A375 (cell line): ENCODE measurements around the gene FAM151B. TPM values are rescaled to one million over a fixed set of nuclear protein-coding genes. Genes with fewer than 3 reads are reported as not detected.

Source experiments
- total RNA-seq: library from RNA; depleted of rRNA; stranded (reverse); fragments of >200 nt; shearing (Covaris generic); gene quantifications from 2 replicates; pipeline ENCODE4 v1.2.3, GENCODE V29; 2014; rRNA removed

Gene FAM151B, protein sequence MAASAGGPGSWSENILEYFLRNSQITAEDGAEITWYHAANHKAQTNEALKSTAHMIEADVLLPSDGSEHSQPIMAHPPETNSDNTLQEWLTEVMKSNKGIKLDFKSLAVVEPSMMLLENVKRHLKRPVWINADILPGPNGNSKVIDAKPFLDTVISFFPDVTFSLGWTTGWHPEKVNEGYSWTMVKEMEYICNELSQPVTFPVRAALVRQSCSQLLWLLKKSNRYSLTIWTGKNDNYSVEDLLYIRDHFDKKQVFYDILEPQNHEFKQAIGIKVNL
- total RNA-seq, result 1.9 and 2.6 TPM in 2 replicates

GRCh38 chr5:80487829-80488721, at the start of gene FAM151B:
FAM151B (plus strand) TSS chr5:80488100; CDS start chr5:80488124, 24 bp downstream.

GRCh38 chr5:80569961-80570786, 82.3 kb downstream of the FAM151B start, which contains the start of gene ANKRD34B:
ANKRD34B (minus strand) TSS chr5:80570280; CDS start chr5:80560019, 10,261 bp downstream.

Other genes with a start within 250 kb of the FAM151B start
- 2.4 and 3.1 TPM in 2 replicates for gene SERINC5, start 232.1 kb upstream of the FAM151B start, total RNA-seq
- not detected in 2 replicates for gene SPZ1, start 168.1 kb upstream of the FAM151B start, total RNA-seq
- 11.3 and 18.4 TPM in 2 replicates for gene ZFYVE16, start 80.0 kb upstream of the FAM151B start, total RNA-seq
- not detected in 2 replicates for gene ANKRD34B, start 82.2 kb downstream of the FAM151B start, total RNA-seq
- gene MSH3, start 166.6 kb downstream of the FAM151B start, total RNA-seq, result 16.0 and 18.3 TPM in 2 replicates
- 43.7 and 44.9 TPM in 2 replicates for gene DHFR, start 166.9 kb downstream of the FAM151B start, total RNA-seq